GM23338 (cell line): ENCODE data around the gene ATOSA.

ENCODE experiments used
- CREB1 ChIP-seq: fragments of 250-450 bp; sonication (Bioruptor Pico); IDR thresholded peaks from 2 replicates; pipeline ENCODE4 v1.5.0; 2020; ENCODE audit warnings: low read depth, mild to moderate bottlenecking, moderate library complexity
- EZH2 ChIP-seq: fragments of 200-600 bp; sonication (generic); IDR thresholded peaks from one replicate; pipeline ENCODE4 v1.8.0; 2017; ENCODE audit warnings: antibody characterized with exemption, mild to moderate bottlenecking, low read depth; ENCODE audit not compliant: unreplicated experiment
- EZH2phosphoT487 ChIP-seq: fragments of 200-600 bp; sonication (generic); IDR thresholded peaks from one replicate; pipeline ENCODE4 v1.8.1; 2018; ENCODE audit warnings: antibody characterized with exemption; ENCODE audit not compliant: unreplicated experiment
- POLR2AphosphoS5 ChIP-seq: IDR thresholded peaks from 2 replicates; pipeline ENCODE4 v1.6.1; 2016; ENCODE audit warnings: antibody characterized with exemption, low read depth
- ZNF331 ChIP-seq: fragments of 250-450 bp; sonication (Bioruptor Pico); IDR thresholded peaks from 2 replicates; pipeline ENCODE4 v1.5.0; 2020; ENCODE audit warnings: low read depth, mild to moderate bottlenecking, moderate library complexity
- TF ChIP-seq, protein P1 (sequence below), 2 experiments: fragments of 200-600 bp in 1 of 2; sonication (generic) in 1 of 2; conservative IDR thresholded peaks; 2 replicates each; pipeline versions ENCODE4 v1.5.1 to v1.6.1; 2016 to 2017; ENCODE audit warnings: antibody characterized with exemption in 2 of 2, low read depth in 2 of 2, mild to moderate bottlenecking in 2 of 2, moderate library complexity in 1 of 2
- TF ChIP-seq, protein P2 (sequence below): IDR thresholded peaks from one replicate; pipeline ENCODE4 v1.6.1; 2018; ENCODE audit warnings: antibody characterized with exemption; ENCODE audit not compliant: unreplicated experiment

DNA sequence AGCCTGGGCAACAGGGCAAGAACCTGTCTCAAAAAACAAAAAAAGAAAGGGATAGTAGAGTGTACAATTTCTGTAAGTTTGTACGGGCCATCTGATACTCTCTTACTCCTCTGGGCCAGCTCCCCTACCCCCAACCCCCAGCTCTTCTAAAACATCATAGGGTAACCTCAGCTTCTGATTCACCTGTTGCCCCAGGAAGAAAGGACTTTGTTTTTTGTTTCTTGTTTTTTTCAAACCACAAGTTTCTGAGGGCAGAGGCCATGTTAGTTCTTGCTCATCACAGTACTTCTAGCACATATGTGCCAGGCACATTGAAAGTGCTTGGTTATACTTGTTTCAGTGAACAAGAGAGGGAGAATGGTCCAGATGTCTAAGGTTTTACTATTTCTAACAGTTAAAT lies 20.2 kb downstream of the ATOSA start:
- no peak for TF ChIP-seq EZH2
- TF ChIP-seq, protein P1, sequence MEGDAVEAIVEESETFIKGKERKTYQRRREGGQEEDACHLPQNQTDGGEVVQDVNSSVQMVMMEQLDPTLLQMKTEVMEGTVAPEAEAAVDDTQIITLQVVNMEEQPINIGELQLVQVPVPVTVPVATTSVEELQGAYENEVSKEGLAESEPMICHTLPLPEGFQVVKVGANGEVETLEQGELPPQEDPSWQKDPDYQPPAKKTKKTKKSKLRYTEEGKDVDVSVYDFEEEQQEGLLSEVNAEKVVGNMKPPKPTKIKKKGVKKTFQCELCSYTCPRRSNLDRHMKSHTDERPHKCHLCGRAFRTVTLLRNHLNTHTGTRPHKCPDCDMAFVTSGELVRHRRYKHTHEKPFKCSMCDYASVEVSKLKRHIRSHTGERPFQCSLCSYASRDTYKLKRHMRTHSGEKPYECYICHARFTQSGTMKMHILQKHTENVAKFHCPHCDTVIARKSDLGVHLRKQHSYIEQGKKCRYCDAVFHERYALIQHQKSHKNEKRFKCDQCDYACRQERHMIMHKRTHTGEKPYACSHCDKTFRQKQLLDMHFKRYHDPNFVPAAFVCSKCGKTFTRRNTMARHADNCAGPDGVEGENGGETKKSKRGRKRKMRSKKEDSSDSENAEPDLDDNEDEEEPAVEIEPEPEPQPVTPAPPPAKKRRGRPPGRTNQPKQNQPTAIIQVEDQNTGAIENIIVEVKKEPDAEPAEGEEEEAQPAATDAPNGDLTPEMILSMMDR (conservative IDR thresholded peaks at IDR 0.05; ENCODE audit: low read depth in 2 of 2): no peak
- TF ChIP-seq EZH2phosphoT487: no peak
- TF ChIP-seq POLR2AphosphoS5: no peak
- no peak for TF ChIP-seq ZNF331 (CRISPR knock-in tag)
- no peak for TF ChIP-seq CREB1
- TF ChIP-seq, protein P2, sequence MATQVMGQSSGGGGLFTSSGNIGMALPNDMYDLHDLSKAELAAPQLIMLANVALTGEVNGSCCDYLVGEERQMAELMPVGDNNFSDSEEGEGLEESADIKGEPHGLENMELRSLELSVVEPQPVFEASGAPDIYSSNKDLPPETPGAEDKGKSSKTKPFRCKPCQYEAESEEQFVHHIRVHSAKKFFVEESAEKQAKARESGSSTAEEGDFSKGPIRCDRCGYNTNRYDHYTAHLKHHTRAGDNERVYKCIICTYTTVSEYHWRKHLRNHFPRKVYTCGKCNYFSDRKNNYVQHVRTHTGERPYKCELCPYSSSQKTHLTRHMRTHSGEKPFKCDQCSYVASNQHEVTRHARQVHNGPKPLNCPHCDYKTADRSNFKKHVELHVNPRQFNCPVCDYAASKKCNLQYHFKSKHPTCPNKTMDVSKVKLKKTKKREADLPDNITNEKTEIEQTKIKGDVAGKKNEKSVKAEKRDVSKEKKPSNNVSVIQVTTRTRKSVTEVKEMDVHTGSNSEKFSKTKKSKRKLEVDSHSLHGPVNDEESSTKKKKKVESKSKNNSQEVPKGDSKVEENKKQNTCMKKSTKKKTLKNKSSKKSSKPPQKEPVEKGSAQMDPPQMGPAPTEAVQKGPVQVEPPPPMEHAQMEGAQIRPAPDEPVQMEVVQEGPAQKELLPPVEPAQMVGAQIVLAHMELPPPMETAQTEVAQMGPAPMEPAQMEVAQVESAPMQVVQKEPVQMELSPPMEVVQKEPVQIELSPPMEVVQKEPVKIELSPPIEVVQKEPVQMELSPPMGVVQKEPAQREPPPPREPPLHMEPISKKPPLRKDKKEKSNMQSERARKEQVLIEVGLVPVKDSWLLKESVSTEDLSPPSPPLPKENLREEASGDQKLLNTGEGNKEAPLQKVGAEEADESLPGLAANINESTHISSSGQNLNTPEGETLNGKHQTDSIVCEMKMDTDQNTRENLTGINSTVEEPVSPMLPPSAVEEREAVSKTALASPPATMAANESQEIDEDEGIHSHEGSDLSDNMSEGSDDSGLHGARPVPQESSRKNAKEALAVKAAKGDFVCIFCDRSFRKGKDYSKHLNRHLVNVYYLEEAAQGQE: no peak
